ENCODE measurements around the gene SLC25A38.
"Not testable (repeated sequence)": the region's sequence is repeated elsewhere in the genome, so short reads cannot be mapped to it uniquely, and the experiment has no call there.

SLC25A38 gene

DNA sequence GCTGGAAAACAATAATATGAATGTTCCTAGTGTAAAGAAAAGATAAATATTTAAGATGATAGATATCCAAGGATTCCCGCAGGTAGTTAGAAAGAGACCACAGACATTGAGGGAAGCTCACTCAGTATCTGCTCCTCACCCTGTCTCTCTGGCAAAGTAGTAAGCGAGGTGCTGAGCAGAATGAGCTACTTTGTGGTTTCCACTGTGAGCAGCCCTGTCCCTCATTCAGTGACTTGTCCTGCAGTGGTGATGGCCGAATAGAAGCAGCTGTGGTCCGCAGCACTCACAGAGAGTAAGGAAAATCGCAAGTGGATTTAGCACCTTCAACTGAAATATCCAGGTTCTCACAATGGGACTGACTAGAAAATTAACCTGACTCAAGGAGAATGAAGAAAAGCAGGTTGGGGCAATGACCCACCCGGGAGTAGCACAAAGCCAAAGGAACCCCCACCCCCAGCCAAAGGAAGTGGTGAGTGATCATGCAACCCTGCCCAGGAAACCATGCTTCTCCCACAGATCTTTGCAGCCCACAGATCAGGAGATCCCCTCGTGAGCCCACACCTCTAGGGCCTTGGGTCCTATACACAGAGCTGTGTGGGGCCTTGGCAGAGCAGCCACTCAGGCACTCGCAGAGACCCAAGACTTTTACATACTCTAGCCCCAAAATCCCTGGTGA, 21.8 kb upstream of the SLC25A38 start:
- Histone ChIP-seq H4K8ac (ENCODE audit: low read depth, low read length) (no peak overlapping the region), H2BK120ac (ENCODE audit: low read depth, low read length) (no peak overlapping the region), H3K9ac (ENCODE audit: low read length) (no peak overlapping the region), H2AK5ac (ENCODE audit: low read length) (no peak overlapping the region), H3K4me2 (ENCODE audit: low read length) (no peak overlapping the region), H3K4me1 (ENCODE audit: control insufficient read depth, low read depth, low read length) (no peaks in the 10 kb centered on the region), H3K27ac (ENCODE audit: low read depth, low read length) (no peak overlapping the region), H3K36me3 (ENCODE audit: control insufficient read depth, insufficient read depth, low read length) (no peaks in the 10 kb centered on the region), H3K23ac (ENCODE audit: low read length) (no peak overlapping the region), H3K4me3 (ENCODE audit: low read length) (no peak overlapping the region), H3K56ac (ENCODE audit: low read length) (no peak overlapping the region), H3K79me2 (ENCODE audit: control insufficient read depth, insufficient read depth, low read length) (no peaks in the 10 kb centered on the region), H2BK5ac (ENCODE audit: low read length) (no peak overlapping the region), H3K27me3 (ENCODE audit: insufficient read depth, low read length, poor library complexity) (no peaks in the 10 kb centered on the region), H3K4ac (ENCODE audit: low read depth, low read length) (no peak overlapping the region), H3K18ac (ENCODE audit: low read length) (no peak overlapping the region), H2BK15ac (replicated peaks; ENCODE audit: low read depth) (no peak overlapping the region), H3K79me1 (ENCODE audit: low read length) (no peaks in the 10 kb centered on the region), H4K5ac (ENCODE audit: low read length) (no peak overlapping the region)
- DNase-seq = no peak
- no CpG with 5 or more reads among the region's 8 CpGs for WGBS (ENCODE audit: extremely low coverage, insufficient coverage, low lambda C conversion rate)

DNA sequence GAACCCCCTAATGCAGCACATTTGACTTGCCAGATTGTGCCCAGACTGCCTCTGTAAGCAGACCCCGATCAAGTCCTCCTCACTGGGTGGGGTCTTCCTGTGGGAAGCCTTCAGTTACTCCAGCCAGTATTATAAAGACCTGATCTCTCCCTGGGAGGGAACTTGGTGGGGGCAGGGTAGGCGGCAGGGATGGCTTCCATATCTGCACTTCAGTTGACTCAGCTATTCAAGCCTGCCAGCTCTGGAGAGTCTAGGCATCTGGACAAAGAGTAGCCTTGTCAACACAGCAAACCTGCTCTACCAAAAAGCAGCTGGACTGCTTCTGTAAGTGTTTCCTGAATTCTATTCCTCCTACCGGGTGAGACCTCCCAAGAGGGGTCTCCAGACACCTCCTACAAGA, 21.0 kb upstream of the SLC25A38 start:
- H3K27me3 ChIP-seq (ENCODE audit: insufficient read depth, low read length, poor library complexity) = no peaks in the 10 kb centered on the region
- H3K23ac ChIP-seq (ENCODE audit: low read length) = no peak overlapping the region
- H3K18ac ChIP-seq (ENCODE audit: low read length) = no peak overlapping the region
- H3K9ac ChIP-seq (ENCODE audit: low read length) = no peak overlapping the region
- no peak overlapping the region for H2AK5ac ChIP-seq (ENCODE audit: low read length)
- no peak overlapping the region for H3K56ac ChIP-seq (ENCODE audit: low read length)
- H3K4me1 ChIP-seq (ENCODE audit: control insufficient read depth, low read depth, low read length) = no peaks in the 10 kb centered on the region
- no peak overlapping the region for H3K27ac ChIP-seq (ENCODE audit: low read depth, low read length)
- no peaks in the 10 kb centered on the region for H3K79me2 ChIP-seq (ENCODE audit: control insufficient read depth, insufficient read depth, low read length)
- no peak overlapping the region for H2BK15ac ChIP-seq (replicated peaks; ENCODE audit: low read depth)
- no peak overlapping the region for H4K8ac ChIP-seq (ENCODE audit: low read depth, low read length)
- H2BK5ac ChIP-seq (ENCODE audit: low read length) = no peak overlapping the region
- H3K36me3 ChIP-seq (ENCODE audit: control insufficient read depth, insufficient read depth, low read length) = no peaks in the 10 kb centered on the region
- no peak overlapping the region for H4K5ac ChIP-seq (ENCODE audit: low read length)
- DNase-seq = no peak
- H3K79me1 ChIP-seq (ENCODE audit: low read length) = no peaks in the 10 kb centered on the region
- no peak overlapping the region for H3K4ac ChIP-seq (ENCODE audit: low read depth, low read length)
- H3K4me2 ChIP-seq (ENCODE audit: low read length) = no peak overlapping the region
- no peak overlapping the region for H3K4me3 ChIP-seq (ENCODE audit: low read length)
- H2BK120ac ChIP-seq (ENCODE audit: low read depth, low read length) = no peak overlapping the region
- WGBS (ENCODE audit: extremely low coverage, insufficient coverage, low lambda C conversion rate) = no CpG with 5 or more reads among the region's 3 CpGs

DNA sequence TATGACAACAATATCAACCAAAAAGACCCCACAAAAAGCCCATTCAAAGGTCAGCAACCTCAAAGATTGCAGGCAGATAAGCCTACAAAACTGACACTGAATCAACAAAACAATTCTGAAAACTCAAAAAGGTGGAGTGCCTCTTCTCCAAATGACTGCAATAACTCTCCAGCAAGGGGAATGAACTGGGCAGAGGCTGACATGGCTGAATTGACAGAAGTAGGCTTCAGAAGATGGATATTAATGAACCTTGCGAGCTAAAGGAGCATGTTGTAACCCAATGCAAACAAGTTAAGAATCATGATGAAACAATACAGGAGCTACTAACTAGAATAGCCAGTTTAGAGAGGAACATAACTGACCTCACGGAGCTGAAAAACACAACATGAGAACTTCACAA, 20.4 kb upstream of the SLC25A38 start:
- Histone ChIP-seq H3K4me1 (ENCODE audit: control insufficient read depth, low read depth, low read length) (no peaks in the 10 kb centered on the region), H2BK5ac (ENCODE audit: low read length) (no peak overlapping the region), H2BK15ac (replicated peaks; ENCODE audit: low read depth) (no peak overlapping the region), H4K5ac (ENCODE audit: low read length) (no peak overlapping the region), H3K4me3 (ENCODE audit: low read length) (no peak overlapping the region), H3K36me3 (ENCODE audit: control insufficient read depth, insufficient read depth, low read length) (no peaks in the 10 kb centered on the region), H4K8ac (ENCODE audit: low read depth, low read length) (no peak overlapping the region), H3K27ac (ENCODE audit: low read depth, low read length) (no peak overlapping the region), H3K79me1 (ENCODE audit: low read length) (no peaks in the 10 kb centered on the region), H3K27me3 (ENCODE audit: insufficient read depth, low read length, poor library complexity) (no peaks in the 10 kb centered on the region), H3K23ac (ENCODE audit: low read length) (no peak overlapping the region), H3K4me2 (ENCODE audit: low read length) (no peak overlapping the region), H2AK5ac (ENCODE audit: low read length) (no peak overlapping the region), H3K56ac (ENCODE audit: low read length) (no peak overlapping the region), H3K79me2 (ENCODE audit: control insufficient read depth, insufficient read depth, low read length) (no peaks in the 10 kb centered on the region), H3K4ac (ENCODE audit: low read depth, low read length) (no peak overlapping the region), H2BK120ac (ENCODE audit: low read depth, low read length) (no peak overlapping the region), H3K18ac (ENCODE audit: low read length) (no peak overlapping the region), H3K9ac (ENCODE audit: low read length) (no peak overlapping the region)
- DNase-seq = no peak
- WGBS (ENCODE audit: extremely low coverage, insufficient coverage, low lambda C conversion rate) = no CpG with 5 or more reads among the region's 2 CpGs

DNA sequence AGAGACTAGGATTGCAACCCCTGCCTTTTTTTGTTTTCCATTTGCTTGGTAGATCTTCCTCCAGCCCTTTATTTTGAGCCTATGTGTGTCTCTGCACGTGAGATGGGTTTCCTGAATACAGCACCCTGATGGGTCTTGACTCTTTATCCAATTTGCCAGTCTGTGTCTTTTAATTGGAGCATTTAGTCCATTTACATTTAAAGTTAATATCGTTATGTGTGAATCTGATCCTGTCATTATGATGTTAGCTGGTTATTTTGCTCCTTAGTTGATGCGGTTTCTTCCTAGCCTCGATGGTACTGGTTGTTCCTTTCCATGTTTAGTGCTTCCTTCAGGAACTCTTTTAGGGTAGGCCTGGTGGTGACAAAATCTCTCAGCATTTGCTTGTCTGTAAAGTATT, 12.7 kb upstream of the SLC25A38 start:
- not testable (repeated sequence) for H3K4me3 ChIP-seq (ENCODE audit: low read length); H3K4me2 ChIP-seq (ENCODE audit: low read length); H4K5ac ChIP-seq (ENCODE audit: low read length); H3K23ac ChIP-seq (ENCODE audit: low read length); H3K79me1 ChIP-seq (ENCODE audit: low read length); H3K4ac ChIP-seq (ENCODE audit: low read depth, low read length); H2AK5ac ChIP-seq (ENCODE audit: low read length); H2BK5ac ChIP-seq (ENCODE audit: low read length); DNase-seq; H3K4me1 ChIP-seq (ENCODE audit: control insufficient read depth, low read depth, low read length); H4K8ac ChIP-seq (ENCODE audit: low read depth, low read length); H3K36me3 ChIP-seq (ENCODE audit: control insufficient read depth, insufficient read depth, low read length); H3K56ac ChIP-seq (ENCODE audit: low read length); H3K27me3 ChIP-seq (ENCODE audit: insufficient read depth, low read length, poor library complexity); H3K79me2 ChIP-seq (ENCODE audit: control insufficient read depth, insufficient read depth, low read length); H3K27ac ChIP-seq (ENCODE audit: low read depth, low read length); H2BK15ac ChIP-seq (replicated peaks; ENCODE audit: low read depth); H3K9ac ChIP-seq (ENCODE audit: low read length); H2BK120ac ChIP-seq (ENCODE audit: low read depth, low read length); H3K18ac ChIP-seq (ENCODE audit: low read length)
- WGBS (ENCODE audit: extremely low coverage, insufficient coverage, low lambda C conversion rate) = no CpG with 5 or more reads among the region's 4 CpGs

DNA sequence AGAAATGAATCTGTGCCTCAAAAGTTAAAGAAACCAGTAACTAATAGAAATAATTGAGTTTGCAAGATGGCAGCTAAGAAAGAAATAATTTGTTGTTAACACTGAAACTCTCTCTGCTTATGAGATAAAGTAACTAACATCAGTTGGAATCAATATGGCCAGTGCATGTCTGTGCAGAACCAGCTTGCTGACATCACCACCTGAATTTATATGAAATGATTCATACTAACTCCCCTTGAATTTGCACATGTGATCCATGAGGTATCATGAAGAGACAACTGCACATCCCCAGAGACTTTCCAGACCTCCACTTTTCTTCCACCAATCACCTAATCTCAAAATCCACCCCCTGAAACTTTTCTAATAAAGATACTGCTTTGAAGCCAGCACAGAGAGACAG, 10.3 kb upstream of the SLC25A38 start:
- no peak overlapping the region for H3K4ac ChIP-seq (ENCODE audit: low read depth, low read length)
- H3K56ac ChIP-seq (ENCODE audit: low read length) = no peak overlapping the region
- H4K8ac ChIP-seq (ENCODE audit: low read depth, low read length) = no peak overlapping the region
- H3K27me3 ChIP-seq (ENCODE audit: insufficient read depth, low read length, poor library complexity) = no peaks in the 10 kb centered on the region
- no peaks in the 10 kb centered on the region for H3K36me3 ChIP-seq (ENCODE audit: control insufficient read depth, insufficient read depth, low read length)
- no peak overlapping the region for H3K27ac ChIP-seq (ENCODE audit: low read depth, low read length)
- H2AK5ac ChIP-seq (ENCODE audit: low read length) = no peak overlapping the region
- H3K23ac ChIP-seq (ENCODE audit: low read length) = no peak overlapping the region
- no peak overlapping the region for H3K4me2 ChIP-seq (ENCODE audit: low read length)
- H3K79me1 ChIP-seq (ENCODE audit: low read length) = no peaks in the 10 kb centered on the region
- H4K5ac ChIP-seq (ENCODE audit: low read length) = no peak overlapping the region
- no peak for DNase-seq
- H2BK120ac ChIP-seq (ENCODE audit: low read depth, low read length) = no peak overlapping the region
- H2BK5ac ChIP-seq (ENCODE audit: low read length) = no peak overlapping the region
- no peak overlapping the region for H3K9ac ChIP-seq (ENCODE audit: low read length)
- H2BK15ac ChIP-seq (replicated peaks; ENCODE audit: low read depth) = no peak overlapping the region
- no peak overlapping the region for H3K4me3 ChIP-seq (ENCODE audit: low read length)
- H3K4me1 ChIP-seq (ENCODE audit: control insufficient read depth, low read depth, low read length) = no peaks in the 10 kb centered on the region
- no peak overlapping the region for H3K18ac ChIP-seq (ENCODE audit: low read length)
- H3K79me2 ChIP-seq (ENCODE audit: control insufficient read depth, insufficient read depth, low read length) = no peaks in the 10 kb centered on the region

DNA sequence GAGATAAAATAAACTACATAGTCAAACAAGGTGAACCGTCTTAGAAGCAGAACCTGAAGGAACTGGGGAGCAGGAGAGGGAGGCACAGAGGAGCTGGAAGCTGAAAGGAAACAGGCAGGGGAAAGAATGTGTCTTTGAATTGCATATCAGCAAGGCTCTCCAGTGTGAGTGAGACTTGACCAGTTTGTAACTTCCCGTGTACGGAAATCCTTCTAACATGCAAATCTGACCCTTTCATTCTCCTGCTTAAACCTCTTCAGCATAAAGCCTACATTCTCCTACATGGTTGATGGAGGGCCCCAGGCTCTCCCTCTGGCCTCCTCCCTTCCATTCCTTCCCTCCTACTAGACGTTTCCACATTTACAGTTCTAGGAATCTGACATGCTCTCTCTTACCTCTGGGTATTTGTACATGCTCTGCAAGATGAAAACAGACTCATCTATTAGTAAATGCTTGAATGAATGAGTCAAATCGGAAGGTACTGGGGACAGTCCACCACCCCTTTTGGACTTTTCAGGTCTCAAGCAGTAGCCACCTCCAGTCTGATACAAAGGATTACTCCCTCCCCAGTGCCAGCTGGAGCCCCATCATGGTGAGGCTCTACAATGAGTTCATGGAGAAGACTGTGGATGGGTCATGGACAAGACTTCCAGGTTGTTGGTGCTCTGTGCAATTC, 6.1 kb upstream of the SLC25A38 start:
- H3K4ac ChIP-seq (ENCODE audit: low read depth, low read length) = no peak overlapping the region
- no peak overlapping the region for H3K23ac ChIP-seq (ENCODE audit: low read length)
- H3K4me3 ChIP-seq (ENCODE audit: low read length) = no peak overlapping the region
- no peak overlapping the region for H2AK5ac ChIP-seq (ENCODE audit: low read length)
- H3K18ac ChIP-seq (ENCODE audit: low read length) = no peak overlapping the region
- no peaks in the 10 kb centered on the region for H3K79me2 ChIP-seq (ENCODE audit: control insufficient read depth, insufficient read depth, low read length)
- no peaks in the 10 kb centered on the region for H3K4me1 ChIP-seq (ENCODE audit: control insufficient read depth, low read depth, low read length)
- no peak overlapping the region for H3K9ac ChIP-seq (ENCODE audit: low read length)
- WGBS (ENCODE audit: extremely low coverage, insufficient coverage, low lambda C conversion rate) = no CpG with 5 or more reads among the region's 5 CpGs
- H3K79me1 ChIP-seq (ENCODE audit: low read length) = no peaks in the 10 kb centered on the region
- peak; percentile 26 for DNase-seq
- no peak overlapping the region for H3K4me2 ChIP-seq (ENCODE audit: low read length)
- no peak overlapping the region for H2BK120ac ChIP-seq (ENCODE audit: low read depth, low read length)
- no peaks in the 10 kb centered on the region for H3K36me3 ChIP-seq (ENCODE audit: control insufficient read depth, insufficient read depth, low read length)
- H3K56ac ChIP-seq (ENCODE audit: low read length) = no peak overlapping the region
- H4K5ac ChIP-seq (ENCODE audit: low read length) = no peak overlapping the region
- H4K8ac ChIP-seq (ENCODE audit: low read depth, low read length) = no peak overlapping the region
- no peak overlapping the region for H2BK15ac ChIP-seq (replicated peaks; ENCODE audit: low read depth)
- H3K27ac ChIP-seq (ENCODE audit: low read depth, low read length) = no peak overlapping the region
- H2BK5ac ChIP-seq (ENCODE audit: low read length) = no peak overlapping the region
- H3K27me3 ChIP-seq (ENCODE audit: insufficient read depth, low read length, poor library complexity) = no peaks in the 10 kb centered on the region

Data from mesendoderm (in vitro differentiated cells).